HepG2 (cell line): ENCODE measurements around the gene DLX5.

Experiments used
- ETV5 ChIP-seq: IDR thresholded peaks from 2 replicates; pipeline ENCODE4 v1.6.1; 2018; ENCODE audit warnings: missing biosample characterization, missing genetic modification reagents, inconsistent platforms, borderline replicate concordance
- ZFX ChIP-seq: sonication (generic); formaldehyde crosslinking; IDR thresholded peaks from 2 replicates; pipeline ENCODE4 v1.4.0; 2020; ENCODE audit warnings: mild to moderate bottlenecking, low read depth, missing genetic modification reagents, moderate library complexity
- TF ChIP-seq, protein P1 (sequence below): sonication (generic); formaldehyde crosslinking; IDR thresholded peaks from 2 replicates; pipeline ENCODE4 v1.4.0; 2020; ENCODE audit warnings: missing genetic modification reagents

DNA sequence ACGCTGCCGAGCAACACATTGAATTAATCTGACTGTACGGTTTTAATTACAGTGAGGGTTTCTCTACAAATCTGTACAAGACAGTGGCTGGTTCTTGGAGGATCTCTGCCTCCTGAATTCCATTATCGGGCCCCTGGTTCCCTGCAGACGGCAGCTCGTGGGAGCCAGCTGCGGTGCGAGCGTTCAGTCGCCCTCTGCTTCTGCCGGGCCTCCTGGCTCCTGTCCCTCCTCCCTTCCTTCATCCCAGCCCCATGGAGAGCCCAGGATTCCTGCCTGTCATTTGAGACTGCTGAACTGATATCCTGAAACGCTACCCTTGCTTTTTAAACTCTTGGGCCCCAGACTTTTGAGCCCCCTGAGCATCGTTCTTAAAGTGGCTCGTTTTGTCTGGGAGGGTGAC, 25.9 kb downstream of the DLX5 start:
- no peak for TF ChIP-seq ETV5 (CRISPR knock-in tag)
- no peak for TF ChIP-seq ZFX (CRISPR knock-in tag)
- TF ChIP-seq, protein P1, sequence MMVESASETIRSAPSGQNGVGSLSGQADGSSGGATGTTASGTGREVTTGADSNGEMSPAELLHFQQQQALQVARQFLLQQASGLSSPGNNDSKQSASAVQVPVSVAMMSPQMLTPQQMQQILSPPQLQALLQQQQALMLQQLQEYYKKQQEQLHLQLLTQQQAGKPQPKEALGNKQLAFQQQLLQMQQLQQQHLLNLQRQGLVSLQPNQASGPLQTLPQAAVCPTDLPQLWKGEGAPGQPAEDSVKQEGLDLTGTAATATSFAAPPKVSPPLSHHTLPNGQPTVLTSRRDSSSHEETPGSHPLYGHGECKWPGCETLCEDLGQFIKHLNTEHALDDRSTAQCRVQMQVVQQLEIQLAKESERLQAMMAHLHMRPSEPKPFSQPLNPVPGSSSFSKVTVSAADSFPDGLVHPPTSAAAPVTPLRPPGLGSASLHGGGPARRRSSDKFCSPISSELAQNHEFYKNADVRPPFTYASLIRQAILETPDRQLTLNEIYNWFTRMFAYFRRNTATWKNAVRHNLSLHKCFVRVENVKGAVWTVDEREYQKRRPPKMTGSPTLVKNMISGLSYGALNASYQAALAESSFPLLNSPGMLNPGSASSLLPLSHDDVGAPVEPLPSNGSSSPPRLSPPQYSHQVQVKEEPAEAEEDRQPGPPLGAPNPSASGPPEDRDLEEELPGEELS (CRISPR knock-in tag), result no peak
